Trophoblast cell (in vitro differentiated cells and primary cell): Measurements from ENCODE around the gene USP31.

Source experiments
- DNase-seq, 2 donors: peaks; one replicate each; pipeline ENCODE4 v3.0.0-alpha.2; 2016
- H2AFZ ChIP-seq: 2 replicates; pipeline ENCODE4 v1.6.1; 2013; ENCODE audit warnings: low read length, moderate library complexity, mild to moderate bottlenecking; ENCODE audit not compliant: insufficient read depth, poor library complexity
- H2AK5ac ChIP-seq: 2 replicates; pipeline ENCODE4 v1.6.1; 2013; ENCODE audit warnings: mild to moderate bottlenecking, low read length
- H2BK120ac ChIP-seq: 2 replicates; pipeline ENCODE4 v1.6.1; 2013; ENCODE audit warnings: low read length, mild to moderate bottlenecking, moderate library complexity; ENCODE audit not compliant: insufficient read depth, poor library complexity
- H2BK12ac ChIP-seq: 2 replicates; pipeline ENCODE4 v1.6.1; 2013; ENCODE audit warnings: mild to moderate bottlenecking, low read length, moderate library complexity
- H2BK5ac ChIP-seq: 2 replicates; pipeline ENCODE4 v1.6.1; 2013; ENCODE audit warnings: low read length, low read depth, moderate library complexity, mild to moderate bottlenecking; ENCODE audit not compliant: poor library complexity
- H3K14ac ChIP-seq: 2 replicates; pipeline ENCODE4 v1.6.1; 2013; ENCODE audit warnings: mild to moderate bottlenecking, low read length
- H3K18ac ChIP-seq: 2 replicates; pipeline ENCODE4 v1.6.1; 2013; ENCODE audit warnings: mild to moderate bottlenecking, low read length
- H3K23ac ChIP-seq: 2 replicates; pipeline ENCODE4 v1.6.1; 2013; ENCODE audit warnings: low read length
- H3K27ac ChIP-seq: 2 replicates; pipeline ENCODE4 v1.5.1; 2013; ENCODE audit warnings: low read depth, mild to moderate bottlenecking, inconsistent platforms, low read length, moderate library complexity
- H3K27me3 ChIP-seq: 2 replicates; pipeline ENCODE4 v1.6.1; 2013; ENCODE audit warnings: inconsistent platforms, mild to moderate bottlenecking, low read length, moderate library complexity; ENCODE audit not compliant: insufficient read depth
- H3K36me3 ChIP-seq, 2 experiments: 1 replicate in 1 of 2; 2 replicates in 1 of 2; pipeline ENCODE4 v1.6.1; 2013; ENCODE audit warnings: low read length in 2 of 2, mild to moderate bottlenecking in 2 of 2, moderate library complexity in 1 of 2; ENCODE audit not compliant: insufficient read depth in 2 of 2, control insufficient read depth in 1 of 2
- H3K4ac ChIP-seq: 2 replicates; pipeline ENCODE4 v1.6.1; 2013; ENCODE audit warnings: low read depth, mild to moderate bottlenecking, low read length, moderate library complexity
- H3K4me1 ChIP-seq, 2 experiments: 1 replicate in 1 of 2; 2 replicates in 1 of 2; pipeline ENCODE4 v1.6.1; 2013; ENCODE audit warnings: low read length in 2 of 2, mild to moderate bottlenecking in 2 of 2, moderate library complexity in 1 of 2; ENCODE audit not compliant: insufficient read depth in 2 of 2, control insufficient read depth in 1 of 2
- H3K4me2 ChIP-seq: 2 replicates; pipeline ENCODE4 v1.6.1; 2013; ENCODE audit warnings: inconsistent platforms, mild to moderate bottlenecking, low read length, moderate library complexity
- H3K4me3 ChIP-seq: 2 replicates; pipeline ENCODE4 v1.5.1; 2013; ENCODE audit warnings: mild to moderate bottlenecking, low read depth, low read length, inconsistent platforms
- H3K79me1 ChIP-seq: one replicate; pipeline ENCODE4 v1.6.1; 2013; ENCODE audit warnings: low read length
- H3K79me2 ChIP-seq: 2 replicates; pipeline ENCODE4 v1.6.1; 2013; ENCODE audit warnings: low read length, mild to moderate bottlenecking; ENCODE audit not compliant: control insufficient read depth, insufficient read depth, poor library complexity
- H3K9ac ChIP-seq: 2 replicates; pipeline ENCODE4 v1.6.1; 2013; ENCODE audit warnings: mild to moderate bottlenecking, low read length
- H3K9me3 ChIP-seq: 2 replicates; pipeline ENCODE4 v1.6.1; 2013; ENCODE audit warnings: low read depth, mild to moderate bottlenecking, control low read depth, inconsistent platforms, low read length; ENCODE audit not compliant: insufficient read depth
- H4K12ac ChIP-seq: 2 replicates; pipeline ENCODE4 v1.6.1; 2013; ENCODE audit warnings: low read depth, mild to moderate bottlenecking, low read length, moderate library complexity
- H4K8ac ChIP-seq: 2 replicates; pipeline ENCODE4 v1.6.1; 2013; ENCODE audit warnings: low read depth, mild to moderate bottlenecking, low read length, moderate library complexity
- H4K91ac ChIP-seq: one replicate; pipeline ENCODE4 v1.6.1; 2013; ENCODE audit warnings: low read depth, mild to moderate bottlenecking, low read length, moderate library complexity
- WGBS: extraction: QIAGEN DNeasy Blood & Tissue Kit; methylation state at CpG from one replicate; pipeline ENCODE4 v1.1.7; 2013; ENCODE audit warnings: missing lambda C conversion rate; ENCODE audit not compliant: insufficient read length, insufficient coverage; ENCODE audit errors: extremely low coverage; 5-methylcytosine and 5-hydroxymethylcytosine counted together

The USP31 gene

DNA sequence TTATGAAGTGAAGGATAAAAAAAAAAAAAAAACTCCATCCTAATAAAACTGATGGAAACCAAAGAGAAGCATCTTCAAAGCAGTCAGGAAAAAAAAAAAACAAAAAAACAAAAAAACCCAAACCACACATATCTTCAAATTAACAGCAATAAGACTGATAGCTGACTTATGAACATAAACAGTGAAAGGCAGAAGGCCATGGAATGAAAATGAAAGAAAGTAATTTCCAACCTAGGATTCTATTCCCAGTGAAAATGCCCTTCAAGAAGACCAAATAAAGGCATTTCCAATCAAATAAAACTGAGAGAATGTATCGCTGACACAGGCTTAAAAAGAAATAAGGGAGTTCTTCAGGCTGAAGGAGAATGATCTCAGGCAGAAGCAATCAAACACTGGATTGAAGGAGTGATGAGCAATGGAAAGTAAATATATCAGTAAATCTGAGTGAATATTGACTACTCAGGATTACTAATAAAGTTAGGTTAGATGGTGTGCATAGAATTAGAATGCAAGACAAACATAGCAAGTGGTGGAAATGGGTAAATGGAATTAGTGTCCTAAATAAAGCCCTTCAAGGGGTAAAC is 92.1 kb downstream of the USP31 start:
- Histone ChIP-seq H3K14ac (no peak overlapping the region), H3K36me3 (no peaks in the 10 kb centered on the region), H3K79me1 (no peaks in the 10 kb centered on the region), H3K9ac (no peak overlapping the region), H3K4me1 (no peaks in the 10 kb centered on the region), H3K27ac (no peak overlapping the region), H4K91ac (no peak overlapping the region), H3K79me2 (no peaks in the 10 kb centered on the region), H3K4me2 (no peak overlapping the region), H3K9me3 (no peaks in the 10 kb centered on the region), H3K27me3 (no peaks in the 10 kb centered on the region), H3K18ac (no peak overlapping the region), H4K8ac (no peak overlapping the region), H2AK5ac (no peak overlapping the region), H3K23ac (no peak overlapping the region), H3K4me3 (no peak overlapping the region), H3K4ac (no peak overlapping the region), H2BK12ac (no peak overlapping the region), H2AFZ (no peak overlapping the region), H2BK5ac (no peak overlapping the region), H2BK120ac (no peak overlapping the region), H4K12ac (no peak overlapping the region)
- WGBS = no CpG with 5 or more reads among the region's 1 CpG
- DNase-seq = no peak

DNA sequence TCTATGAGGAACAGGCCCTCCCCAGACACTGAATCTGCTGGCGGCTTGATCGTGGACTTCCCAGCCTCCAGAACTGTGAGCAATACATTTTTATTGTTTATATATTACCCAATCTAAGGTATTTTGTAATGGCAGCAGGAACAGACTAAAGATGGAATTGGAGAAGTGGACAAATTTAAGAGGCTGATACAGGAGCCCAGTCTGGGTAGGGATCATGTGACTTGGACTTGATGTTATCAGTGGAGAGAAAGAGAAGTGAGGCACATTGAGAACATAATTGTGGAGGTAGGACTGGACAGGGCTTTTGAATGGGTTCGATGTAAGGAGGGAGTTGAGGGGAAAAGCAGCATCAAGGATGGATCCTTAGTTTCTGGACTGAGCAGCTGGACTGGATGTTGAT is 93.8 kb downstream of the USP31 start:
- Histone ChIP-seq H2BK5ac (no peak overlapping the region), H3K4me2 (no peak overlapping the region), H4K91ac (no peak overlapping the region), H3K9ac (no peak overlapping the region), H2BK12ac (no peak overlapping the region), H3K36me3 (no peaks in the 10 kb centered on the region), H3K4ac (no peak overlapping the region), H4K12ac (no peak overlapping the region), H3K18ac (no peak overlapping the region), H2AFZ (no peak overlapping the region), H3K27me3 (no peaks in the 10 kb centered on the region), H3K4me1 (no peaks in the 10 kb centered on the region), H3K14ac (no peak overlapping the region), H2BK120ac (no peak overlapping the region), H3K9me3 (no peaks in the 10 kb centered on the region), H3K27ac (no peak overlapping the region), H4K8ac (no peak overlapping the region), H3K4me3 (no peak overlapping the region), H3K79me1 (no peaks in the 10 kb centered on the region), H3K23ac (no peak overlapping the region), H3K79me2 (no peaks in the 10 kb centered on the region), H2AK5ac (no peak overlapping the region)
- DNase-seq = no peak
- no CpG with 5 or more reads among the region's 3 CpGs for WGBS

DNA sequence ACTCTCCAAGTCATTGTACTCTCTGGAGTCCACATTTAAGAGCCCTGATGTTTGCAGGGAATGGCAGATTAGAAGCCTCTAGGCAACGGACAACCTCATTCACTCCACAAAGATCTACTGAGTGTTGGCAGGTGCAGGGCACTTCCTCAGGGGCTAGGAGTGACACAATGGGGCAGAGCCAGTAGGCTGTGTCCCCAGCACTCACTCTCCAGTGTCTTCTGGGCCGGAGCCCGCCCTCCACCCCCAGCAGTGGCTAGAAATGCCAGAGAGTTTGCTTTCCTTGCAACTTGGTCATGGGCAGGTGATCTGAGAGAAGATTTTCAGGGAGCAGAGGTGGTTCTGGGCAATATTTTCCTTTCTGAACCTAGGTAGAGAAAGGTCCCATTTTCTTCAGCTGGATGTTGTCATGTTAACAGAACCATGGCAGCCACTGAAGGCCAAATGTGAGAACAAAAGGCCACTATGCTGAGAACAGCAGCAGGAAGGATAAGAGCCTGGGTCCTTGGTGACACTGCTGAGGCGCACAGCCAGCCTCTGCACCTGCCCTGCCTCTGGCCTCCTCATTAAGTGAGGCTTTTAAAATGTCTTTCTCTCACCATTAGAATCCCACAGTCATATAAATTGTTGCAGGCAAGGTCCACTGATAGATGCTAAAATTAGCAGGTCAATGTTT is 96.2 kb downstream of the USP31 start:
- Histone ChIP-seq H2AK5ac (no peak overlapping the region), H3K27me3 (no peaks in the 10 kb centered on the region), H2AFZ (no peak overlapping the region), H3K4ac (no peak overlapping the region), H3K4me3 (no peak overlapping the region), H2BK120ac (no peak overlapping the region), H2BK12ac (no peak overlapping the region), H3K9ac (no peak overlapping the region), H3K23ac (no peak overlapping the region), H4K91ac (no peak overlapping the region), H3K18ac (no peak overlapping the region), H3K36me3 (no peaks in the 10 kb centered on the region), H3K4me1 (no peaks in the 10 kb centered on the region), H3K9me3 (peaks cover 2% of the 10 kb centered on the region), H3K4me2 (no peak overlapping the region), H3K14ac (no peak overlapping the region), H3K79me1 (no peaks in the 10 kb centered on the region), H4K8ac (no peak overlapping the region), H4K12ac (no peak overlapping the region), H2BK5ac (no peak overlapping the region), H3K27ac (no peak overlapping the region), H3K79me2 (no peaks in the 10 kb centered on the region)
- DNase-seq = no peak
- WGBS = no CpG with 5 or more reads among the region's 4 CpGs

GRCh38 chr16:23052221-23052620 is 97.0 kb downstream of the USP31 start:
- Histone ChIP-seq H4K91ac (no peak overlapping the region), H4K8ac (no peak overlapping the region), H3K18ac (no peak overlapping the region), H3K27me3 (no peaks in the 10 kb centered on the region), H3K36me3 (no peaks in the 10 kb centered on the region), H3K4me2 (no peak overlapping the region), H2AK5ac (no peak overlapping the region), H4K12ac (no peak overlapping the region), H3K9ac (no peak overlapping the region), H3K79me2 (no peaks in the 10 kb centered on the region), H3K4ac (no peak overlapping the region), H3K4me3 (no peak overlapping the region), H3K23ac (no peak overlapping the region), H2BK12ac (no peak overlapping the region), H2AFZ (no peak overlapping the region), H2BK5ac (no peak overlapping the region), H3K27ac (no peak overlapping the region), H3K4me1 (no peaks in the 10 kb centered on the region), H2BK120ac (no peak overlapping the region), H3K14ac (no peak overlapping the region), H3K79me1 (no peaks in the 10 kb centered on the region), H3K9me3 (peaks cover 2% of the 10 kb centered on the region)
- no CpG with 5 or more reads among the region's 13 CpGs for WGBS
- no peak for DNase-seq
